NCI-H2227 treated with DMSO at 0.1 percent for 48 hours (cell line): ENCODE results near the gene SUFU.

Experiments
- DNase-seq: peaks from one replicate; lab custom pipeline; 2025; lab: John Stamatoyannopoulos, UW

The SUFU gene

GRCh38 chr10:102552533-102552932 lies 48.8 kb downstream of the SUFU start:
- no peak for DNase-seq

DNA sequence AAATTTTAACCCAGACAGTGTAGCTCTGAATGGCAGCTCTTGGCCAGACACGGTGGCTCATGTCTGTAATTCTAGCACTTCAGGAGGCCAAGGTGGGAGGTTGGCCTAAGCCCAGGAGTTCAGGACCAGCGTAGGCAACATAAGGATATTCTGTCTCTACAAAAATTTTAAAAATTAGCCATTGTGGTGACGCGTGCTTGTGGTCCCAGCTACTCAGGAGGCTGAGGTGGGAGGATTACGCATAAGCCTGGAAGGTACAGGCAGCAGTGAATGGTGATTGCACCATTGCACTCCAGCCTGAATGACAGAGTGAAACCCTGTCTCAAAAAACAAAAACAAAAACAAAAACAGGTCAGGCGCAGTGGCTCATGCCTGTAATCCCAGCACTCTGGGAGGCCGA lies 50.0 kb downstream of the SUFU start:
- DNase-seq = no peak

DNA sequence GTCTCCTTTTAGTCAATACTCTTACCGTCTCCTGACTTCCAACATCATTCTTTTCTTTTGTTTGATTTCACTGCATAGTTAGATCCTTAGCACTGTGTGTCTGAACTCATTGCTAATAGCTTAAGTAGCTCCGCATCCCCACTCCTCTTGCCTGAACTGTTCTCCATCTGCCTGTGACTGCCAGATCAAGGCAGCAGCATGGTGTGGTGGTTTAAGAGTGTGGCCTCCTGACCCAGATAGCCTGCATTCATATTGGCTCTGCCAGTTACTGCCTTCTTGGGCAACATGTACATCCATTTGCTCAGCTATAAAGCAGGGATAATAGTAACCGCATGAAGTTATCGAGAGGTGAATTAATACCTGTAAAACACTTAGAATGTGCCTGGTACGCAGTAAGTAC lies 50.8 kb downstream of the SUFU start:
- DNase-seq = no peak

GRCh38 chr10:102555781-102556328 lies 52.1 kb downstream of the SUFU start:
- no peak for DNase-seq

DNA sequence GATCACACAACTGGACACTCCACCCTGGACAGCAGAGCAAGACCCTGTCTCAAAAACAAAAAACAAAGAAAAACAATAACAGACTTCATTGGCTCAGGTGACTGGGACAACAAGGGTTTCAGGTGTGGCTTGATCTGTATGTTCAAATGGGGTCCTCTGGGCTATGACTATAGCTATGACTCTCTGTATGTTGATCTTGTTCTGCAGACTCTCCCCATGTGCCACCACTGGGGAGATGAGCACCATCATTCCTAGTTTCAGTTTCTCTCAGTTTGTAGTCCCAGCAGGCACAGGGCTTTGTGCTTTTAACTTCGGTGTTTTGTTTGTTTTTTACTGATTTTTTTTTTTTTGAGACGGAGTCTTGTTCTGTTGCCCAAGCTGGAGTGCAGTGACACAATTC lies 53.8 kb downstream of the SUFU start:
- DNase-seq = no peak

- no peak for DNase-seq
Measured at GRCh38 chr10:102559764-102560163, 56.0 kb downstream of the SUFU start.

- no peak for DNase-seq
Measured at GRCh38 chr10:102564209-102564834, 60.5 kb downstream of the SUFU start.

DNA sequence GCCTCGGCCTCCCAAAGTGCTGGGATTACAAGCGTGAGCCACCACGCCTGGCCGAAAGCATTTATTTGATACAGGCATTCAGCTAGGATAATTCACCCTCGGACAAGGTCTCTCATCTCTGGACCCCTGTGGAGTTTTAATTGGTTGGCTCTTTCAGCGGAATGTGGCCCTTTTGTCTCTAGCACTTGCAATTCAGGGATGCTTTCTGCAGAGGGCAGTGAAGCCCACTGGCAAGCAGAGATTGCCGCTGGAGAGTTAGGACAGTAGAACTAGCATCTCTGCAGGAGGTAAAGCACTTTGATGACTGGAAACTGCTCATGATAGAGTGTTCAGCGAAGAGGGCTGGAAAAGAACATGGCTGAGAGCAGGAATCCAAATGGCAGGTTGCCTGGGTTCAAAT lies 62.0 kb downstream of the SUFU start:
- no peak for DNase-seq

GRCh38 chr10:102578782-102579181 lies 75.0 kb downstream of the SUFU start:
- no peak for DNase-seq

DNA sequence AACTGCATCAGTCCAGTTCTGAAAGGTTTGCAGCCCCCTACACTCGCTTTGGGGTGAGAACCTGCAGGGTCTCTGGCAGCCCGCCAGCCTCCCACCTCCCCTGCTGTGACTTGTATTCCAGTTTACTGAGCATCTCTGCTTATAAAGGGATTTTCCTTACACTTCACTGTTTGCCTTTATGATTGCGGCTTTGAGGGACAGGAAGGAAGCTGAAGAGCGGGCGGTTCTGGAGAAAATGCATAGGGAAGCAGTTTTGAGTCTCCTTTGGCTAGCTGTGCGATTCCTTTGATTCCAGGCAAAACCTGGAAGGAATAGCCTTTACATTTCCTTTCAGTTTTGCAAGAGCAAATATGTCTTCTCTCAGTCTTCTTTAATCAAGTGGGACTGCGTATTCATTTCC lies 75.6 kb downstream of the SUFU start:
- DNase-seq = peak; percentile 13

DNA sequence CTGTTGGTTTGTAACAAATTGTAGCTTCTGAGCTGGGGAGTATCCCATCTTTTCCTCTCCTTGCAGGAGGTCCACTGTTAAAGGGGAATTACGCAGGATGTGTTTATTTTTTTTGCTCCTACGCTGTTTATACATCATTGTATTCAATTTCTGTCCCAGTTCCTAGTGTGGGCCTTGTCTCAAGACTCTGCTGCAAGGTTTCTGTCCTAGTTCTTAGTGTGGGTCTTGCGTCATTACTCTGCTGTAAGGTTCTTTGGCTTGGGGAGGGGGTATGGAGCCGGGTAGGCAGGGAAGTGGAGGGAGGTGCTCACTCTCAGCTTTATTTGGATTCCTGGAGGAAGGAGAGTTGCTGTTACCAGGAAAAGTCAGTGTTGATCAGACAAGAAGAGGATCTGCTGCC lies 76.5 kb downstream of the SUFU start:
- no peak for DNase-seq

GRCh38 chr10:102581401-102581800 lies 77.6 kb downstream of the SUFU start:
- DNase-seq = no peak

DNA sequence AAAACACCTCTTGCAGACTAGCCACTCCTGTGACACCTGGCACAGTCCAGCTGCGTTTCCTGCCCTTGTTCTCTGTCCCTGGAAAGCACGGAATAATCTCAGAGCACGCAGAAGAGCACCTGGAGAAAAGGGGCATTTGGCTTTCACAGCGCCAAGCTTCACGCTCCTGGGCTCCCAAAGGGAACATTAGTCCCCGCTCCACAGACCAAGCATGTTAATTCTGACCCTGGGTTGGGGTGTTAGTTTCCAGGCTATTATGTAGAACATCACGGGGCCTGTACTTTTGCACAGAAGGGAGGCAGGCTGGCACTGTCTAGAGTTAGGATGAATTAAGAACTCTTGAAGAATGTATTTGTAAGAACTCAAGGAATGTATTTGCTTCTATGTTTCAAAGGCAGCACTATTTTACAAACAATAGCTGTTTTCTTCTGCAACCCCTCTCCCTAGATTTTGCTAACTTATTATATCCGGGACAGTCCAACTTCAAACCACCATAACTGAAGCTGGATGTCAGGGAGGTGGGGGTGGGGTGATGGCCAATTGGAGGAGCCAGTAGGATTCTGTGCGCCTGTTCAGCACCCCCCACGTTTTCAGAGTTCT lies 78.3 kb downstream of the SUFU start:
- DNase-seq = no peak

GRCh38 chr10:102583435-102584417 lies 80.0 kb downstream of the SUFU start:
- peak; percentile 54 for DNase-seq

DNA sequence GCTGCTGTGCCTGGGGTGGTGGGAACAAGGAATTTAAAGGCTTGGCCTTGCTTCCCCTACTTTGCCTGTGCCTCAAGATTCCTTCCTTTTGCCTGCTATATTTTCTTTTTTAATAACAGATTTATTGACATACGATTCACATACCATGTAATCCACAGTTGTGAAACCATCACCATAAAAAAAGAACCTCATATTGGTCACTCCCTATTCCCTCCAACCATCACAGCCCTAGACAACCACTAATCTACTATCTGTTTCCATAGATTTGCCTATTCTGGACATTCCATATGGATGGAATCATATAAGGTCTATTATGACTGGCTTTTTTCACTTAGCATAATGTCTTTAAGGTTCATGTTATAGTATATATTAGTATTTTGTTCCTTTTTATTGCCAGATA lies 81.3 kb downstream of the SUFU start:
- no peak for DNase-seq

DNA sequence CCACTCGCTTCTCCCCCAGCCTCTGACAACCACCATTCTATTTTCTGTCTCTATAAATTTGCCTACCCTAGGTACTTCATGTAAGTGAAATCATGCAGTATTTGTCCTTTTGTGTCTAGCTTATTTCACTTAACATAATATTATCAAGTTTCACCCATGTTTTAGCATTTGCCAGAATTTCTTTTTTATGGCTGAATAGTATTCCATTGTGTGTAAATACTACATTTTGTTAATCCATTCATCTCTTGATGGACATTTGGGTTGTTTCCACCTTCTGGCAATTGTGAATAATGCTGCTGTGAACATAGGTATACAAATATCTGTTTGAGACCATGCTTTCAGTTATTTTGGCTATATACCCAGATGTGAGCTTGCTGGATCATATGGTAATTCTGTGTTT lies 83.1 kb downstream of the SUFU start:
- DNase-seq = no peak

- no peak for DNase-seq
Measured at GRCh38 chr10:102588875-102589274, 85.1 kb downstream of the SUFU start.

DNA sequence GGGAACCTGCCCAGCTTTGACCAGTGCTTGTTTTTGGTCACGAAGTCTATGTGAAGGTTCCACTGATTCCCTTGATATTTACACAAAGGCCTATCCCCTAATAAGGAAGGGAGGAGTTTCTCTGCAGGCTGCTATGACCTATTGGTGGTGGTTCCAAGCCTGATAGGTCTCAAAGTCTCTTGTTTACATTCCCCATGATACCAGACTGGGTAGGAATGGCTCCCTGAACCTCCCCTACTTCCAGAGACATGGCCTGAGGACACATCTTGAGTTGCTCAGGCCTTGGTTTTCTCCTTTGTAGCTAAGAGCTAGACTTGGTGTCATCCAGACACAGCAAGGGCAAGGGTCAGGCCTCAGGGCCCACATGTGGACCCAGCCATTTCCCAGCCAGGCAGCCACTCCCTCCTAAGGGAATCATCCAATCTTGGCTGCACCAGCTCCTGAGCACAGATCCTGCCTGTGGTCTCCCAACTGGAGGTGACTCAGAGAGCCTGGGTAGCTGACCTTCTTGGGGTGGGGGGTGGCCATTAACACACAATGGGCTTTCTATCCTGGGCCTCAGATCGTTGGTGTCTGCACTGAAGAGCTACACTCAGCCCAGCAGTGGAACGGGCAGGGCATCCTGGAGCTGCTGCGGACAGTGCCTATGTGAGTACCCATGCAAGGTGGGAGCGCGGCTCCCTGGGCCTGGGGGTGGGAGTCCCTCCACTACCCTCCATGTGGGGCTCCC lies 89.5 kb downstream of the SUFU start:
- DNase-seq = no peak

DNA sequence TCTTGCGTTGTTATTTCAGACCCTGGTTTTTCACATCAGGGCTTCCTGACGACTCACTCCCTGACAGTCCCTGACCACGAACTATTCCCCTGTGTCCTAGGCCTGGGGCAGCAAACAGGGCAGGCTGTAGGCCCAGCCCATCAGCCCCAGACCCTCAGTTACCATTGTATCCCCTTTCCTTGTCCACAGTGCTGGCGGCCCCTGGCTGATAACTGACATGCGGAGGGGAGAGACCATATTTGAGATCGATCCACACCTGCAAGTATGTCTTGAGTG lies 90.0 kb downstream of the SUFU start:
- DNase-seq = no peak

GRCh38 chr10:102595293-102595692 lies 91.5 kb downstream of the SUFU start:
- no peak for DNase-seq

- DNase-seq = no peak
Measured at GRCh38 chr10:102595897-102596296, 92.1 kb downstream of the SUFU start.

DNA sequence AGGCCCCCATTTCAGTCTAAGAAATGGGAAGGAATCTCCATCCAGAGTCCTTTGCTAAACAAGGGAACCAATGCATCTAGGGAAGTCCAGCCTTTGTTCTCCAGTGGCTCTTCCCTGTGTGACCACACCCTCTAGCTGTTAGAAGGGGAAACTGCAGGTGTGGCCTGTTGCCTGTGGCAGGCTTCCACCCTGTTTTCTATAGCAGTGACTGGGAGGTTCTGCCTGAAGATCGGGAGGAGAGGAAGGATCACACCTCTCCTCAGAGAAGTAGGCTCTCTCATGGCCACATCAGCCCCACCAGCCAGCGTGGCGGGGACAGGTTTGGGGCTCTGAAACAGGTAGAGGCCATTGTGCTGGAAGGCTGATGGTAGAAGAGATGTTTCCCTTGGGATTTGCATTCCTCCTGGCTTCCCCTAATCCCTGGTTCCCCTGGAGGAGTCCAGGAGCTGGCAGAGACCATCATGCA lies 92.8 kb downstream of the SUFU start:
- DNase-seq = peak; percentile 52
